ENCODE data around the gene SPRR2D.

DNA sequence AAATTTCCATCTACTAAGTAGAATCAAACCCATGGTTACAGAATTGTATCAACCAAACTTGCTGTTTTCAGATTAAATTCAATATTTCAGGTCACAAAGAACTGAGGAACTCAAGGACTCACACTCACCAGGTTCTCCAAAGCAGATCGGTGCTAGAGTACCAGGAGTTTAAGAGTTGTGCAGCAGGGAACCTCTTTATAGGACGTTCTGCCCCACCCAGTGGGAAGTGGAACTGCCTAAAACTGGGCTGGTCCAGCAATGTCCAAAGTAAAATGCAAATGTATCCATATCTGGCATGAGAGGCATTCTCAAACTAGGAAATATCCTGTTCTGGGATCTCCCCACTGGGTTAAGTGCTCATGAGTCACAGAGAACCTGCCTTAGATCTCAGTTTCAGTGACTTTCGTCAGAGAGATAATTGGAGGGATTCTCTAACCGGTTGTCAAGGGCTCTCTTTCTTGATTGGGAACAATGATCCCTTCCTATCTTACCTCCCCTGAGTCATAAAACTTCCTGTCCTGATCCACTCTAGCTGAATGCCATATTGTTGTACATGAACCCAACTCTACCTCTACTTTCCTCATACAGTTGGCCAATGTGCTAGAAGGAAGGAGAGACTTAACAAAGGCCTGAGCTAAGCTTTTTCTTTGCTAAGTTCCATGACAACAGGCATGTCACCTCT, at the start of gene SPRR2D:
- TF ChIP-seq, protein P1, sequence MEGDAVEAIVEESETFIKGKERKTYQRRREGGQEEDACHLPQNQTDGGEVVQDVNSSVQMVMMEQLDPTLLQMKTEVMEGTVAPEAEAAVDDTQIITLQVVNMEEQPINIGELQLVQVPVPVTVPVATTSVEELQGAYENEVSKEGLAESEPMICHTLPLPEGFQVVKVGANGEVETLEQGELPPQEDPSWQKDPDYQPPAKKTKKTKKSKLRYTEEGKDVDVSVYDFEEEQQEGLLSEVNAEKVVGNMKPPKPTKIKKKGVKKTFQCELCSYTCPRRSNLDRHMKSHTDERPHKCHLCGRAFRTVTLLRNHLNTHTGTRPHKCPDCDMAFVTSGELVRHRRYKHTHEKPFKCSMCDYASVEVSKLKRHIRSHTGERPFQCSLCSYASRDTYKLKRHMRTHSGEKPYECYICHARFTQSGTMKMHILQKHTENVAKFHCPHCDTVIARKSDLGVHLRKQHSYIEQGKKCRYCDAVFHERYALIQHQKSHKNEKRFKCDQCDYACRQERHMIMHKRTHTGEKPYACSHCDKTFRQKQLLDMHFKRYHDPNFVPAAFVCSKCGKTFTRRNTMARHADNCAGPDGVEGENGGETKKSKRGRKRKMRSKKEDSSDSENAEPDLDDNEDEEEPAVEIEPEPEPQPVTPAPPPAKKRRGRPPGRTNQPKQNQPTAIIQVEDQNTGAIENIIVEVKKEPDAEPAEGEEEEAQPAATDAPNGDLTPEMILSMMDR (conservative IDR thresholded peaks at IDR 0.05 in 1 of 2, IDR thresholded peaks at IDR 0.05 in 1 of 2; ENCODE audit: low read depth in 1 of 2, low read length in 2 of 2) = no peak
- TF ChIP-seq EZH2 (IDR thresholded peaks at IDR 0.05; ENCODE audit: low read length, missing control alignments) = no peak

Data from fibroblast of lung (primary cell).